ENCODE measurements around the gene B4GALT2. TPM values are rescaled to one million over a fixed set of nuclear protein-coding genes. Genes with fewer than 3 reads are reported as not detected.

The B4GALT2 gene
- total RNA-seq, 2 donors from 2014 or later, result 34.8 to 63.9 TPM

DNA sequence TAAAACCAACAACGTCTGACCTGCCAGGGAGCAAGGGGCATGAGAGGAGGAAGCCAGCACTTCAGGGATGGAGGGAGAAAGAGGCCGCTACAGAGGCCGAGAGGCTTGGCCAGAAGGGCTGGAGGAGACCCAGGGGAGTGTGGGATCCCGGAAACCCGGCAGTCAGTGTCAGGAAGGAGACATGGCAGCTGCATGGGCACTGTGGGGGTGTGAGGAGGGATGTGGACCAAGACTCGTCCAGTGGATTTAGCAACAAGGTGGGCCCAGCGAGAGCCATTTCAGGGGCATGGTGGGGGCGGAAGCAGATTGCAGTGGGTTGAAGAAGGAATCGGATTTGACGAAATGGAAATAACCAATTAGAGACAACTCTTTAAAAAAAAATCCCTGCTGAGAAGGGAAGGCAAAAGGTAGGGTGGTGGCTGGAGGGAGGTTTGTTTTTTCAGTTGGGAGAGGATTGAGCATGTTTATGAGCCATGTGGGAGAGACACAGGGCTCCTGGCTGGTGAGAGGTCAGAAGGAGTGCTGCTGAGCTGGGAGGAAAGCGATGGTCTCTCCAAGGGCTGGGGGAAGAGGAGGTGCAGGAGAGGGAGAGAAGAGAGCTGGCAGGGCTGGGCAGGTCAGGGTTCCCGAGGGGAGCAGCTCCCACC is 4.4 kb downstream of the B4GALT2 start:
- H3K36me3 ChIP-seq, result no peaks in the 10 kb centered on the region
- H3K4me1 ChIP-seq (replicated peaks), result peaks cover 10% of the 10 kb centered on the region
- DNase-seq (ENCODE audit: low spot score), result no peak
- no peaks in the 10 kb centered on the region for H3K9me3 ChIP-seq
- H3K27me3 ChIP-seq (replicated peaks; ENCODE audit: insufficient read depth), result no peaks in the 10 kb centered on the region
- WGBS, result 76% methylated on average over 12 of the region's 12 CpGs
- no peak overlapping the region for H3K4me3 ChIP-seq
- intact Hi-C loops (cut with DNase I), result no loop called here
- H3K27ac ChIP-seq, result no peak overlapping the region
- TF ChIP-seq POLR2A (IDR thresholded peaks at IDR 0.05) (no peak), CTCF (IDR thresholded peaks at IDR 0.05) (no peak), POLR2AphosphoS5 (IDR thresholded peaks at IDR 0.05) (no peak)

GRCh38 chr1:43984855-43985254 is 5.8 kb downstream of the B4GALT2 start:
- WGBS, result 94% methylated on average over 16 of the region's 16 CpGs
- Histone ChIP-seq H3K27me3 (replicated peaks; ENCODE audit: insufficient read depth) (no peaks in the 10 kb centered on the region), H3K4me1 (replicated peaks) (peaks cover 5% of the 10 kb centered on the region), H3K9me3 (no peaks in the 10 kb centered on the region), H3K4me3 (no peak overlapping the region), H3K36me3 (no peaks in the 10 kb centered on the region), H3K27ac (no peak overlapping the region)
- TF ChIP-seq CTCF (IDR thresholded peaks at IDR 0.05), result no peak
- no peak for TF ChIP-seq POLR2A (IDR thresholded peaks at IDR 0.05)
- no peak for TF ChIP-seq POLR2AphosphoS5 (IDR thresholded peaks at IDR 0.05)
- no peak for DNase-seq (ENCODE audit: low spot score)
- intact Hi-C loops (cut with DNase I), result no loop called here

DNA sequence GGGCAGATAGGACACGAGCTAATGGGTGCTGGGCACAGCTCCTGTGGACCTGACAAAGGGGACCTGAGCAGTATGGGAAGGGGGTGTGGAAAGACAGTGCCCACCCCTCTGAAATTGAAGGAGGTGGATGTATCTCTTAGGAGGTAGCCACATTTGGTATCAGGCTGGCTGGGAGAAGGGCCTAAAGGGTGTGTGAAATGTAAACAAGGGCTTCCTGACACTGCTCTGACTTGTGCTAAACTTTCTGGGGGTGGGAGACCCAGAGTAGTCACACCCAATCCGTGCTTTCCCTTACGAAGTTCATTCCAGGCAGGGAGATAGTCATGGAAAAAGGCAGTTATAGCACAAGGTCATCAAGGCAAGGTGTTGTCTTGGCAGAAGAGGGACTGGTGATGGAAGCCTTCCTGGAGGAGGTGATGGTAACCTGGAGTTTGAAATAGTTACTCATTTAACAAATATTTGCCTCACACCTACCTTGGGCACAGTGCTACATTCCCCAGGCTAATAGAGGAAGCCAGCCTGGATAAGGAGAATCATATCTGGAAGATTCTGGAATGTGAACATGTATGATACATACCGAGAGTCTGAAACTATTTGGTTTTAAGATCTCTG is 7.1 kb downstream of the B4GALT2 start:
- TF ChIP-seq POLR2AphosphoS5 (IDR thresholded peaks at IDR 0.05) (no peak), CTCF (IDR thresholded peaks at IDR 0.05) (no peak), POLR2A (IDR thresholded peaks at IDR 0.05) (no peak)
- WGBS, result 76% methylated on average over 4 of the region's 4 CpGs

GRCh38 chr1:43986712-43987111 is 7.7 kb downstream of the B4GALT2 start:
- DNase-seq (ENCODE audit: low spot score), result no peak
- no peaks in the 10 kb centered on the region for H3K27me3 ChIP-seq (replicated peaks; ENCODE audit: insufficient read depth)
- H3K27ac ChIP-seq, result no peak overlapping the region
- H3K9me3 ChIP-seq, result no peaks in the 10 kb centered on the region
- 76% methylated on average over 6 of the region's 6 CpGs for WGBS
- no peak for TF ChIP-seq CTCF (IDR thresholded peaks at IDR 0.05)
- no peak for TF ChIP-seq POLR2A (IDR thresholded peaks at IDR 0.05)
- no peak for TF ChIP-seq POLR2AphosphoS5 (IDR thresholded peaks at IDR 0.05)
- intact Hi-C loops (cut with DNase I), result no loop called here
- H3K36me3 ChIP-seq, result no peaks in the 10 kb centered on the region
- H3K4me3 ChIP-seq, result no peak overlapping the region
- peaks cover 6% of the 10 kb centered on the region for H3K4me1 ChIP-seq (replicated peaks)

More for the DNA sequence above, 7.1 kb downstream of the B4GALT2 start:
- no peak for DNase-seq (ENCODE audit: low spot score)
- no peak overlapping the region for H3K27ac ChIP-seq
- intact Hi-C loops (cut with DNase I), result no loop called here
- H3K9me3 ChIP-seq, result no peaks in the 10 kb centered on the region
- H3K4me3 ChIP-seq, result no peak overlapping the region
- H3K36me3 ChIP-seq, result no peaks in the 10 kb centered on the region
- peaks cover 6% of the 10 kb centered on the region for H3K4me1 ChIP-seq (replicated peaks)
- H3K27me3 ChIP-seq (replicated peaks; ENCODE audit: insufficient read depth), result no peaks in the 10 kb centered on the region
